Measurements from ENCODE around the gene KRT6C.

Gene KRT6C

DNA sequence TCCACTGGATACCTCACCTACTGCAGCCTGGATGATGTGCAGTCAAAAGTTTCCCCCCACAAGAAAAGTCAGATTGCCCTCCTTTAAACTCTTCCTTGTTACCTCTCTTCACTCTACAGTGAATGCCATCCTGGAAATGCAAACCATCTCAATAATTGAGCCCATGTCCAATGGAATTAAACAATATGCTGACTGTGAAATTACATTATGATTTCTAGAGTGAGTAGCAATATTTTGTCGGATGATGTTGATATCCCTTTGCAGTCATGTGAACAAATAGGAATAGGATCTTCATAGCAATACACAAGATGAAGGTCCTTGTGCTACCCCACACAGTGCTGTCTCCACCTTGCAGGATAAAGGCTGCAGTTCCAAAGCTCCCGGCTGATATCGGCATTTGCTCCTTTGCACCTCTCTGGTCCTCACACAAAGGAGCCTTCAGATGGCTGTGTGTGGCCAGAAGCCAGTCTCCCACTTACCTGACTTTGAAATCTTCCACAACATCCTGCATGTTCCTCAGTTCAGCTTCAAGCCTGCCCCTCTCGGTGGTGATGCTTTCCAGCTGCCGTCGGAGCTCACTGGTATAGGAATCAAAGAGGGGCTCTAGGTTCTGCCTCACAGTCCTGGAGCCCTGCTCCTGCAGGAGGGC, 40.9 kb downstream of the KRT6C start:
- Histone ChIP-seq H3K4me1 (ENCODE audit: control insufficient read depth in 1 of 2, insufficient read depth in 2 of 2, low read length in 2 of 2) (peaks cover 0 to 11% of the 10 kb centered on the region in 2 donors), H3K9me3 (ENCODE audit: control insufficient read depth in 1 of 2, low read length in 2 of 2) (no peaks in the 10 kb centered on the region), H3K27ac (ENCODE audit: low read length) (no peak overlapping the region), H3K4me3 (ENCODE audit: low read depth in 1 of 2, low read length in 2 of 2) (no peak overlapping the region), H3K36me3 (ENCODE audit: control insufficient read depth in 1 of 2, insufficient read depth in 2 of 2, low read length in 2 of 2) (no peaks in the 10 kb centered on the region), H3K27me3 (ENCODE audit: low read depth, low read length) (no peaks in the 10 kb centered on the region)

DNA sequence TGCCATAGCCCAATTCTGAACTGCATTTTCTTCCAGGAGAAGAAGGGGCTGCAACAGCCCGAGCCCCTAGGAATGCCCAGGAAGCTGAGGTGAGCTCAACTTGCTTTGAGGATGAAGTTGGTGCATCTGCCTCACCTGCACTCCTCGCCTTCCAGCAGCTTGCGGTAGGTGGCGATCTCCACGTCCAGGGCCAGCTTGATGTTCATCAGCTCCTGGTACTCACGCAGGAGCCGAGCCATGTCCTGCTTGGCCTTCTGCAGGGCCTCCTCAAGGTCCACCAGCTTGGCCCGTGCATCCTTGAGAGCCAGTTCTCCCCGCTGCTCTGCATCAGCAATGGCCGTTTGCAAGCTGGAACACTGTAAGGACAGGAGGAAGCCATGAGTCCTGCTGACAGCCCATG, 45.5 kb downstream of the KRT6C start:
- H3K27ac ChIP-seq (ENCODE audit: low read length), result no peak overlapping the region
- peaks cover 0 to 14% of the 10 kb centered on the region in 2 donors for H3K4me1 ChIP-seq (ENCODE audit: control insufficient read depth in 1 of 2, insufficient read depth in 2 of 2, low read length in 2 of 2)
- H3K36me3 ChIP-seq (ENCODE audit: control insufficient read depth in 1 of 2, insufficient read depth in 2 of 2, low read length in 2 of 2), result no peaks in the 10 kb centered on the region
- no peak overlapping the region for H3K4me3 ChIP-seq (ENCODE audit: low read depth in 1 of 2, low read length in 2 of 2)
- no peaks in the 10 kb centered on the region for H3K27me3 ChIP-seq (ENCODE audit: low read depth, low read length)
- H3K9me3 ChIP-seq (ENCODE audit: control insufficient read depth in 1 of 2, low read length in 2 of 2), result no peaks in the 10 kb centered on the region

DNA sequence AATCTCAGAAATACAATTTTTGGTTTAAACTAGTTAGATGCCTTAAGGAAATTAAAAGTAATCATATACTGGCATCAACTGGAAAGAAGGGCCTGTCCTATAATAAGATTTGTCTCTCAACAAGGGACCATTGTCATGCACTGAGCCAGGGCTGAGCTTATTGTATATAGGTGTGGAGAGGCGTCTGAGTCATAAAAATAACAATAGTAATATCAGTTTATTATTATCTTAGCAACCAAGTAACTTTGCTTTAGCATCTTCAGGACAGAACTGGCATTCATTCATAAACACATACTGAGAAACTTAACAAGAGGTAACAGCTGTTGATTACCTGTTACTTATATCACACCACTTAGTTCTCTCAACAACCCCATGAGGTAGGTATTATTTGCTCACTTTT, 46.5 kb downstream of the KRT6C start:
- no peak overlapping the region for H3K27ac ChIP-seq (ENCODE audit: low read length)

DNA sequence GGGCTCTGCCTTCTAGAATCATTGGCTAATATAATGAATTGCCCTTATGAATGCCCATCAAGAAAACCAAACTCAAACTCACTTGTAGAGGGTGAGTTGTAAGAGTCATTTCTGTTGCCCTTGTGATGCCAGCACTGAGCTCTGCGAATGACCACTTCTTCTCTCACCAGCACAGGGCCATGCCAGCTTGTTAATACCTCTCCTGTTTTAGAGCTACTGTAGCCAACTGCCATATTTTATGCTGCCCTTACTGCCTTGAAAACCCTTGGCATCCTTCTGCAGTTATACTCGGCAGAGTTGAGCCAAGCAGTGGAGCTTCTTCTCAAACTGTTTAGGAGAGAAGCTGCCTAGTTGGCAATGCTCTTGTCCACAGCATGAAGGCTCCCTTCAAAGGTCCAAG, 47.6 kb downstream of the KRT6C start:
- Histone ChIP-seq H3K4me3 (ENCODE audit: low read depth in 1 of 2, low read length in 2 of 2) (no peak overlapping the region), H3K4me1 (ENCODE audit: control insufficient read depth in 1 of 2, insufficient read depth in 2 of 2, low read length in 2 of 2) (peaks cover 0 to 14% of the 10 kb centered on the region in 2 donors), H3K27me3 (ENCODE audit: low read depth, low read length) (no peaks in the 10 kb centered on the region), H3K36me3 (ENCODE audit: control insufficient read depth in 1 of 2, insufficient read depth in 2 of 2, low read length in 2 of 2) (no peaks in the 10 kb centered on the region), H3K9me3 (ENCODE audit: control insufficient read depth in 1 of 2, low read length in 2 of 2) (no peaks in the 10 kb centered on the region), H3K27ac (ENCODE audit: low read length) (no peak overlapping the region)

More for the DNA sequence above, 46.5 kb downstream of the KRT6C start:
- peaks cover 0 to 14% of the 10 kb centered on the region in 2 donors for H3K4me1 ChIP-seq (ENCODE audit: control insufficient read depth in 1 of 2, insufficient read depth in 2 of 2, low read length in 2 of 2)
- H3K36me3 ChIP-seq (ENCODE audit: control insufficient read depth in 1 of 2, insufficient read depth in 2 of 2, low read length in 2 of 2), result no peaks in the 10 kb centered on the region
- H3K4me3 ChIP-seq (ENCODE audit: low read depth in 1 of 2, low read length in 2 of 2), result no peak overlapping the region
- H3K27me3 ChIP-seq (ENCODE audit: low read depth, low read length), result no peaks in the 10 kb centered on the region
- H3K9me3 ChIP-seq (ENCODE audit: control insufficient read depth in 1 of 2, low read length in 2 of 2), result no peaks in the 10 kb centered on the region

DNA sequence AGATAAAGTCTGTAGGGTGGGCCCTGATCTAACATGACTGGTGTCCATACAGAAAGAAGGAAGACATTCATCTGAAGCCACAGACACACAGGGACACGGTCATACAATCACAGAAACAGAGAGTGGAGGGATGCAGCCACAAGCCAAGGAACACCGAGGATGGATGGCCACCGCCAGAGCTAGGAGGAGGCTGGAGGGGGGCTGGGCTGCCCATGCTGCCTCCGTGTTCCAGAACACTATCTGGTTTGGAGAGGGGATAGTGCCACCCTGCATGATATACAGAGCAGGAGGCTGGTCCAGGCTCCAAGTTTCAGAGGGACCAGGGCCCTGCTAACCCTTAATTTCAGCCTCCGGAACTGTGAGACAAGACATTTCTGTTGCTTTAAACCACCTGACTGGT, 48.1 kb downstream of the KRT6C start:
- Histone ChIP-seq H3K4me3 (ENCODE audit: low read depth in 1 of 2, low read length in 2 of 2) (no peak overlapping the region), H3K27ac (ENCODE audit: low read length) (no peak overlapping the region), H3K36me3 (ENCODE audit: control insufficient read depth in 1 of 2, insufficient read depth in 2 of 2, low read length in 2 of 2) (no peaks in the 10 kb centered on the region), H3K27me3 (ENCODE audit: low read depth, low read length) (no peaks in the 10 kb centered on the region), H3K9me3 (ENCODE audit: control insufficient read depth in 1 of 2, low read length in 2 of 2) (no peaks in the 10 kb centered on the region), H3K4me1 (ENCODE audit: control insufficient read depth in 1 of 2, insufficient read depth in 2 of 2, low read length in 2 of 2) (peaks cover 0 to 14% of the 10 kb centered on the region in 2 donors)

DNA sequence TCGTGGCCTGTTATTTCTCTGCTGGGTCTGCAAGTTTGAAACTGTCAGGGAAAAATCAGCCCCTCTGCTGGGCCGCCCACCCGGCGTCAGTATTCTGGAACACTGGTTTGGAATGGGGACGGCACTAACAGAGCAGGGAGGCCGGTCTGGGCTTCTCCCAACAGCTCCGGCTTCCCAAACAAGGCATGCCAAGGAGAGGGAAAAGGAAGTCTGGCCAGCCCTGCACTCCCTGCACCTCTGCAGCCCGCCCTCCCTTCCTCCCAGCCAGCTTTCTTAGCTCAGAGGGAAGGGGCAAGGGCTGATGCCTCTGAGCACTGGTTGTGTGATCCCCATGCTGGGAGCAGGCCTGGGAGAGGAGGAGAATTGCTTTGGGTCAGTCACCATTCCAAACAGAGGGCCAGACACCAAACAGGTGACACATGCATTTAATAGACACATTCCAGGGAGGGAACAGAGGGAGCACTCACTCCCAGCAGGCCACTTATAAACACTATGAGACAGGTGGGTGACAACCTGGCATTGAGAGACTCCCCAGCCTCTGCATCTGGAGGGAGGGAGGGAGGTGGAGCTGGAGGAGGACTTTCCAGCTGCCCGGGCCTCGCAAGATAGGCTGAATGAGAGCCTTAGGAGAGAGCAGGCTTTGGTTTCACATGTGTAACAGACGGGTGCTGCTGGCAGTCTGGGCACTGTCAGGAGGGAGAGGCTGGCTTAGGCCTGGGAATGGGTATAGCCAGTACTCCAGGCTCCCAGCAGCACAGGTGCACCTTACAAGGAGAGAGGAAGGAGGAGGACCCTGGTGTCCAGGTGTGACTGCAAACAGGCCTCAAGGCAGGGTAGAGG, 49.7 kb downstream of the KRT6C start:
- Histone ChIP-seq H3K27me3 (ENCODE audit: low read depth, low read length) (no peaks in the 10 kb centered on the region), H3K4me1 (ENCODE audit: control insufficient read depth in 1 of 2, insufficient read depth in 2 of 2, low read length in 2 of 2) (peaks cover 0 to 14% of the 10 kb centered on the region in 2 donors), H3K9me3 (ENCODE audit: control insufficient read depth in 1 of 2, low read length in 2 of 2) (no peaks in the 10 kb centered on the region), H3K36me3 (ENCODE audit: control insufficient read depth in 1 of 2, insufficient read depth in 2 of 2, low read length in 2 of 2) (no peaks in the 10 kb centered on the region), H3K4me3 (ENCODE audit: low read depth in 1 of 2, low read length in 2 of 2) (no peak overlapping the region), H3K27ac (ENCODE audit: low read length) (peak overlapping the region; percentile 64)

DNA sequence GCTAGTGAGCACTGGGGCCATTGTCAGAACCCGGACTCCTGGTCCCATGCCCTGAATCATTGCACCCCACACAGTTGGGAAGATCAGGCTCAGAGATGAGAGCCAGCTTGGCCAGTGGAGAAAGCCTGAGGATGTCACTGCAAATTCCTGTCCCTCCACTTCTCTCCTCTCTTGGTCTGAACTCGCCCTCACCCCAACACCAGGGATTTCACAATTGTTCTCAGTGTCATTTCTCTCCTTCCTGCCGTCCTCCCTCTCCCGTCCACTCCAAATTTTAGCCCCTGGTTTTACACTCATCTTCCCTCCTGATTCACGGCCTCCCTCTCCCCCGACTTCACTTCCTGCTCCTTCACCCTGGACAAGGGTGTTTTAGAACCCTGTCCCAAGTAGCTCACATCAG, 50.6 kb downstream of the KRT6C start:
- no peaks in the 10 kb centered on the region for H3K36me3 ChIP-seq (ENCODE audit: control insufficient read depth in 1 of 2, insufficient read depth in 2 of 2, low read length in 2 of 2)
- H3K27ac ChIP-seq (ENCODE audit: low read length), result peak overlapping the region; percentile 64
- peaks cover 0 to 14% of the 10 kb centered on the region in 2 donors for H3K4me1 ChIP-seq (ENCODE audit: control insufficient read depth in 1 of 2, insufficient read depth in 2 of 2, low read length in 2 of 2)
- H3K27me3 ChIP-seq (ENCODE audit: low read depth, low read length), result no peaks in the 10 kb centered on the region
- H3K9me3 ChIP-seq (ENCODE audit: control insufficient read depth in 1 of 2, low read length in 2 of 2), result no peaks in the 10 kb centered on the region
- no peak overlapping the region for H3K4me3 ChIP-seq (ENCODE audit: low read depth in 1 of 2, low read length in 2 of 2)

DNA sequence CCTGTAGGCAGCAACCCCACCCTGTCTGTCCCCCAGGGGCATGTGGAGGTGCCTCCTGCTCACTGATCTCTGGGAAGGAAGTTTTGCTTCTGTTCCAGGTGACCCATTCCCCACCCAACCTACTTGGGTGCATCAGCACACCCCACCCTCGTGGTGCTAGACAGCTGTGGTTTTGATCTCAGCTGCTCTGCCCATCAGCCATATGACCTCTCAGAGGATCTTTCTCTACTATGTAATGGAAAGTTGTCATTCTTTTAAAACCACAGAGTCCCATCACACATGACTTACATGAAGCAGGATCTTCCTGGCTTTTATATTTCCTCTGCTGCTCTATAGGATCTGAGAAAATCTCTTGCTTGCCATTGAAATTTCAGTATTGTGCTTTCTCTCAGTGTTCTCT, 53.9 kb downstream of the KRT6C start:
- no peaks in the 10 kb centered on the region for H3K27me3 ChIP-seq (ENCODE audit: low read depth, low read length)
- H3K4me3 ChIP-seq (ENCODE audit: low read depth in 1 of 2, low read length in 2 of 2), result no peak overlapping the region
- H3K36me3 ChIP-seq (ENCODE audit: control insufficient read depth in 1 of 2, insufficient read depth in 2 of 2, low read length in 2 of 2), result no peaks in the 10 kb centered on the region
- no peaks in the 10 kb centered on the region for H3K9me3 ChIP-seq (ENCODE audit: control insufficient read depth in 1 of 2, low read length in 2 of 2)
- H3K4me1 ChIP-seq (ENCODE audit: control insufficient read depth in 1 of 2, insufficient read depth in 2 of 2, low read length in 2 of 2), result peaks cover 0 to 30% of the 10 kb centered on the region in 2 donors
- no peak overlapping the region for H3K27ac ChIP-seq (ENCODE audit: low read length)

DNA sequence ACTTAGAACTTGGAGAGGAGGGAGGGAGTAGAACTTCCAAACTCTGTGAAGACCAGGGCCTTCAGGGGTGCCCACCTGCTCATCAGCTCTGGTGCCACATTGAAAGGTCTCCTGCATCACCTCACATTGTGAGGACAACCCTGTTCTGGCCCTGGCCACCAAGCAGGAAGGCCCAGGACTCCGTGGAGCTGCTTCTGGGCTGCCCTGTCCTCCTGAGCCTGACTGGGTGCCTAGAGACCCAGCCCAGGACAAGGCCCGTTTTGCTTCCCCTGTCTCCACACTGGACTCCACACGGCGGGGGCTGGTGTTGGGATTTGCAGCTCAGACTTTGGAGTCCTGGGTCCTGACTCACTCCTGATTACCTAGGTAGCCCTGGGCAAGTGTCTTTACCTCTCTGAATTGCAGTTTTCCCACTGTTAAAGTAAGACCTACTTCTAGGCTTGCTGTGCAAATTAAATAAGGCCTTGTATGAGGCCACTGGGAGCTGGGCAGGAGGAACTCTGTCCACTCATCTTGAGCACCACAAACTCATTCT, 55.0 kb downstream of the KRT6C start:
- no peaks in the 10 kb centered on the region for H3K36me3 ChIP-seq (ENCODE audit: control insufficient read depth in 1 of 2, insufficient read depth in 2 of 2, low read length in 2 of 2)
- H3K9me3 ChIP-seq (ENCODE audit: control insufficient read depth in 1 of 2, low read length in 2 of 2), result no peaks in the 10 kb centered on the region
- H3K4me1 ChIP-seq (ENCODE audit: control insufficient read depth in 1 of 2, insufficient read depth in 2 of 2, low read length in 2 of 2), result peaks cover 0 to 22% of the 10 kb centered on the region in 2 donors
- no peak overlapping the region for H3K27ac ChIP-seq (ENCODE audit: low read length)
- H3K27me3 ChIP-seq (ENCODE audit: low read depth, low read length), result no peaks in the 10 kb centered on the region
- no peak overlapping the region for H3K4me3 ChIP-seq (ENCODE audit: low read depth in 1 of 2, low read length in 2 of 2)

Measured in muscle layer of duodenum (tissue), 2 donors.